Gastroesophageal sphincter (tissue), 3 donors: ENCODE measurements around the gene RTKN.

ENCODE experiments used
- CTCF ChIP-seq, 4 experiments: fragments of 200-600 bp in 2 of 4; fragments of 450-650 bp in 2 of 4; sonication (generic) in 1 of 4; IDR thresholded peaks; one replicate each; pipeline ENCODE4 v1.5.1; 2017 to 2019; ENCODE audit warnings: antibody characterized with exemption in 4 of 4, mild to moderate bottlenecking in 2 of 4, moderate library complexity in 2 of 4
- POLR2A ChIP-seq, 2 donors: fragments of 450-650 bp; IDR thresholded peaks; one replicate each; pipeline ENCODE4 v1.6.1; 2017; ENCODE audit warnings: antibody characterized with exemption in 2 of 2, mild to moderate bottlenecking in 2 of 2, moderate library complexity in 1 of 2

GRCh38 chr2:74474481-74474880 lies 32.7 kb upstream of the RTKN start:
- TF ChIP-seq CTCF (IDR thresholded peaks at IDR 0.05): no peak
- TF ChIP-seq POLR2A (IDR thresholded peaks at IDR 0.05): no peak
